Breast epithelium (tissue), 4 donors: ENCODE results near the gene TRIM9. TPM values are rescaled to one million over a fixed set of nuclear protein-coding genes. Genes with fewer than 3 reads are reported as not detected.

ENCODE experiments used
- DNase-seq, 2 donors: peaks; one replicate each; pipeline ENCODE4 v3.0.0-alpha.2; 2019; ENCODE audit warnings: low spot score in 2 of 2
- H3K27ac ChIP-seq, 2 donors: fragments of 200-600 bp; sonication (generic) in 1 of 2; one replicate each; pipeline ENCODE4 v1.5.1; 2016 to 2019; ENCODE audit warnings: mild to moderate bottlenecking in 1 of 2
- H3K27me3 ChIP-seq, 2 donors: fragments of 200-600 bp; sonication (generic) in 1 of 2; one replicate each; pipeline versions ENCODE4 v1.5.1 to v1.6.0; 2017 to 2019; ENCODE audit warnings: control low read depth in 1 of 2, mild to moderate bottlenecking in 1 of 2
- H3K36me3 ChIP-seq: fragments of 200-600 bp; one replicate; pipeline ENCODE4 v1.5.1; 2019
- H3K4me1 ChIP-seq, 2 donors: fragments of 200-600 bp; sonication (generic); one replicate each; pipeline ENCODE4 v1.5.1; 2016 to 2019; ENCODE audit warnings: control low read depth in 1 of 2
- H3K4me3 ChIP-seq, 3 donors: fragments of 200-600 bp; sonication (generic); 1 replicate in 2 of 3; 2 replicates in 1 of 3; pipeline ENCODE4 v1.5.1; 2016 to 2019; ENCODE audit warnings: mild to moderate bottlenecking in 3 of 3, moderate library complexity in 2 of 3
- H3K9me3 ChIP-seq, 2 donors: fragments of 200-600 bp; sonication (generic) in 1 of 2; one replicate each; pipeline ENCODE4 v1.5.1; 2016 to 2019; ENCODE audit warnings: control low read depth in 1 of 2
- POLR2A ChIP-seq: fragments of 450-650 bp; IDR thresholded peaks from one replicate; pipeline ENCODE4 v1.6.1; 2016; ENCODE audit warnings: antibody characterized with exemption, mild to moderate bottlenecking, moderate library complexity
- POLR2AphosphoS5 ChIP-seq, 3 donors: sonication (generic); formaldehyde crosslinking; IDR thresholded peaks; one replicate each; pipeline ENCODE4 v1.6.1; 2017; ENCODE audit warnings: antibody characterized with exemption in 3 of 3
- intact Hi-C: fragments of 100-400 bp; cut with DNase I; formaldehyde crosslinking; loops from one replicate; pipeline ENCODE4 v1.15.1; 2023; ENCODE audit warnings: low total_unique reads
- total RNA-seq, 3 donors: library from RNA; depleted of rRNA; stranded (reverse); fragments of >200 nt; gene quantifications; one replicate each; pipeline ENCODE4 v1.1.0, GENCODE V29; 2016
- TF ChIP-seq, protein P1 (sequence below), 3 donors: fragments of 450-650 bp; IDR thresholded peaks; one replicate each; pipeline ENCODE4 v1.5.1; 2016 to 2017; ENCODE audit warnings: antibody characterized with exemption in 3 of 3, mild to moderate bottlenecking in 3 of 3, moderate library complexity in 3 of 3

TRIM9 gene
- total RNA-seq, 3 donors from 2014 or later, result 2.9 to 5.2 (median 4.6) TPM

DNA sequence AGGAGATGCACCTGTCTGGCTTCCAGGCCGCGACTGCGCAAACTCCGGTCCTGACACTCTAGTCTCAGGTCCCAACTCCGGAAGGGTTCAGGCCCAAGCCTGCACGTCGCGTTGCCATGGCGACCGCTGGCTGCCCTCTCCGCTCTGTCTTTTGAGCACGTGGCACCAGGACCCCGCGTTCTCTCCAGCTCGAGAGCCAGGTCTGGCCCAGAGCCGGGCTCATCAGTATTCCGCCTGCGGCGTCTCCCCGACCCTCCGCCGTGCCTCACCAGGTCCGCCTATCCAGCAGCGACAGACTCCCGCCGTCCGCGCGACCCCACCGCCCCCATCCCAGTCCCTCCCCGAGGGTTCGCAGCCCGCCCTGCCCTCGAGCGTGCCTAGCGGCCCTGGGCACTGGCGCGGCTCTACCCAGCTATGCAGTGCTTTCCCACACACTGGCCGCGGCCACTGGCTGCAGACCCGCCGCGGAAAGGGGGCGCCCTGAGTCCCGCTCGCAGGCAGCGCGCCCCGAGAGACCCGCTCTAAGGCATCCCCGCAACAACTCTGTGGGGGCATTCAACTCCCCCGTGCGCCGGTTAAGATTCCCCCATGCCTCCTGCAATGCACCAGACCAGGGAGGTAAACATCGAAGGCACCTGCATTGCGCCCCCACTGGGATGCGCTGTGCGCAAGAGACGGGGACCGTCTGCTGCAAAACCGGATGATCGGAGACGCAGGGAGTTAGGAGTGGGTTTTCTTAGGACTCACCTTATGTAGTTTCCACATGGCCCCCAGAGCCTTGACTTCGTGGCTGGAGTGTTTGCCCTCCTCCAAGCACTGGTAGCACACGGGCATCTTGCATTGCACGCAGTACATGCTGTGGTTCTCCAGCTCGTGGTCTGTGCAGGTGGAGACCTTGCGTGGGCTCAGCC is 1.3 kb downstream of the TRIM9 start:
- TF ChIP-seq, protein P1, sequence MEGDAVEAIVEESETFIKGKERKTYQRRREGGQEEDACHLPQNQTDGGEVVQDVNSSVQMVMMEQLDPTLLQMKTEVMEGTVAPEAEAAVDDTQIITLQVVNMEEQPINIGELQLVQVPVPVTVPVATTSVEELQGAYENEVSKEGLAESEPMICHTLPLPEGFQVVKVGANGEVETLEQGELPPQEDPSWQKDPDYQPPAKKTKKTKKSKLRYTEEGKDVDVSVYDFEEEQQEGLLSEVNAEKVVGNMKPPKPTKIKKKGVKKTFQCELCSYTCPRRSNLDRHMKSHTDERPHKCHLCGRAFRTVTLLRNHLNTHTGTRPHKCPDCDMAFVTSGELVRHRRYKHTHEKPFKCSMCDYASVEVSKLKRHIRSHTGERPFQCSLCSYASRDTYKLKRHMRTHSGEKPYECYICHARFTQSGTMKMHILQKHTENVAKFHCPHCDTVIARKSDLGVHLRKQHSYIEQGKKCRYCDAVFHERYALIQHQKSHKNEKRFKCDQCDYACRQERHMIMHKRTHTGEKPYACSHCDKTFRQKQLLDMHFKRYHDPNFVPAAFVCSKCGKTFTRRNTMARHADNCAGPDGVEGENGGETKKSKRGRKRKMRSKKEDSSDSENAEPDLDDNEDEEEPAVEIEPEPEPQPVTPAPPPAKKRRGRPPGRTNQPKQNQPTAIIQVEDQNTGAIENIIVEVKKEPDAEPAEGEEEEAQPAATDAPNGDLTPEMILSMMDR (IDR thresholded peaks at IDR 0.05), result peak in 1 of 3 donors; percentile 40
- TF ChIP-seq POLR2A, result no peak
- peak in 1 of 3 donors; percentile 10 for TF ChIP-seq POLR2AphosphoS5 (IDR thresholded peaks at IDR 0.05)
- DNase-seq, result peak in 1 of 2 donors; percentile 35
- Histone ChIP-seq H3K27me3 (peaks cover 5 to 16% of the 10 kb centered on the region in 2 donors), H3K4me1 (peaks cover 0 to 5% of the 10 kb centered on the region in 2 donors), H3K36me3 (no peaks in the 10 kb centered on the region), H3K27ac (peak overlapping the region; percentile 34 to 87), H3K9me3 (no peaks in the 10 kb centered on the region), H3K4me3 (peak overlapping the region; percentile 58 to 79 (median 78))
- intact Hi-C loops, result no loop called here

DNA sequence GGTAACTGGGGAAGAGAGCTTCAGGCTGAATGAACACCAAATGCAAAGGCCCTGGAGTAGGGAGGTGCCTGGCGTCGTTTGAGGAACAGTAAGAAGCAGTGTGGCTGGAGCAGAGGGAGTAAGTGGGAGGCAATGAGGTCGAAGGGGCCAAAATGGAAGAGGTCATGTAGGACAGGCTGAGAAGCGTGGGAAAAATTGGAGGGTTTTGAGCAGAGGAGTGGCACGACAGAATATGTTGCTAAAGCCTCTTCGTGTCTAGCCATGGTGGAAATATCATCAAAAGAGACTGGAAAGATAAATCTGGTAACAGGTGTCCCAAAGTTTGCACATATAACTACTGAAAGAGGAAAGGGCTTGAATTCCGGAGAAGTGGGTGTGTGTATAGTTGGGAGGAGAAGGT is 1.9 kb downstream of the TRIM9 start:
- TF ChIP-seq, protein P1 (IDR thresholded peaks at IDR 0.05), result no peak
- TF ChIP-seq POLR2AphosphoS5 (IDR thresholded peaks at IDR 0.05) (no peak), POLR2A (no peak)
- Histone ChIP-seq H3K4me3 (peak overlapping the region in 2 of 3 donors; percentile 78 to 79), H3K36me3 (no peaks in the 10 kb centered on the region), H3K9me3 (no peaks in the 10 kb centered on the region), H3K27me3 (peaks cover 5 to 16% of the 10 kb centered on the region in 2 donors), H3K27ac (no peak overlapping the region), H3K4me1 (peaks cover 0 to 5% of the 10 kb centered on the region in 2 donors)
- intact Hi-C loops, result no loop called here
- no peak for DNase-seq

DNA sequence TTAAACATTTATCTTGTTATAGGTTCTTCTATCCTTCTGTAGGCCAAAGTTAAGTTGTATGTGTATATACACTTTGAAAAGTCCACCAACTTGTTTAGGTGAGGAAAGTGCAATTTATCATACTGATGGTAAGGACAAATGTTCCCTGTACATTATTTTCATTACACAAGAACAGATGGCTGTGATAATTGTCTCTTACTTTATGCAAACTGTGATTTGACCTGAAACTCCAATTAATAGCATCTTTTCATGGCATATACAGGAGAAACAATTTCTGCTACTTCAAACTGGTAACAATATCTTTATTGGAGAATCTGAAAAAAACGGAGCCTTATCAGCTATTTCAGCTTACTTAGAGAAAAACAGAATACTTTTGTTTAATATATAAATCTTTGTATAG is 5.6 kb downstream of the TRIM9 start:
- H3K4me1 ChIP-seq, result no peaks in the 10 kb centered on the region
- no peak overlapping the region for H3K27ac ChIP-seq
- intact Hi-C loops, result loop anchor here (5.0 kb wide), 1 partner anchor 573 kb away; no protein-coding TSS in a partner anchor
- H3K27me3 ChIP-seq, result peaks cover 4 to 14% of the 10 kb centered on the region in 2 donors
- H3K36me3 ChIP-seq, result no peaks in the 10 kb centered on the region
- H3K9me3 ChIP-seq, result no peaks in the 10 kb centered on the region
- no peak for DNase-seq
- no peak for TF ChIP-seq POLR2A
- TF ChIP-seq POLR2AphosphoS5 (IDR thresholded peaks at IDR 0.05), result no peak
- TF ChIP-seq, protein P1 (IDR thresholded peaks at IDR 0.05), result no peak
- no peak overlapping the region for H3K4me3 ChIP-seq

DNA sequence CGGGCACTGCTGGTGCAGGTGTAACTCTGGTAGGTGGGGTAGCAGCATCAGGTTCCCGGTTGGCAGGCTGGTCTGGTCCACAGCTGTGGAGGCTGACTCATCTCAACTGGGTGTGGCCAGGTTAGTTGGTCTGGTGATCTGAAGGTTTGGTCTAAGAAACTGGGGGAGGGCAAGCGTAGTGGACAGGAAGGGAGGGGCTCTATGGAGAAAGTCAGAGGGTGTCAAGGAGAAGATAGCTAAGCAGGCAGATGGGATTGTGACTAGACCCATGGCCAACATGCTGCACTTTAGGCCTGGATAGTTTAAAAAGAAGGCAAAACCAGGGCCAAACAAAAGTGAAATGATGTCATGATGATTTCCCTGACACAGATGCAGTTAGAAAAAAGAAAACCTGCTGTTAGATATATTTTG is 7.9 kb downstream of the TRIM9 start:
- H3K9me3 ChIP-seq, result no peaks in the 10 kb centered on the region
- no peaks in the 10 kb centered on the region for H3K4me1 ChIP-seq
- TF ChIP-seq POLR2AphosphoS5 (IDR thresholded peaks at IDR 0.05), result no peak
- TF ChIP-seq POLR2A, result no peak
- TF ChIP-seq, protein P1 (IDR thresholded peaks at IDR 0.05), result no peak
- no peaks in the 10 kb centered on the region for H3K36me3 ChIP-seq
- intact Hi-C loops, result loop anchor here (5.0 kb wide), 1 partner anchor 575 kb away; no protein-coding TSS in a partner anchor
- no peak overlapping the region for H3K27ac ChIP-seq
- no peak overlapping the region for H3K4me3 ChIP-seq
- no peaks in the 10 kb centered on the region for H3K27me3 ChIP-seq
- no peak for DNase-seq

DNA sequence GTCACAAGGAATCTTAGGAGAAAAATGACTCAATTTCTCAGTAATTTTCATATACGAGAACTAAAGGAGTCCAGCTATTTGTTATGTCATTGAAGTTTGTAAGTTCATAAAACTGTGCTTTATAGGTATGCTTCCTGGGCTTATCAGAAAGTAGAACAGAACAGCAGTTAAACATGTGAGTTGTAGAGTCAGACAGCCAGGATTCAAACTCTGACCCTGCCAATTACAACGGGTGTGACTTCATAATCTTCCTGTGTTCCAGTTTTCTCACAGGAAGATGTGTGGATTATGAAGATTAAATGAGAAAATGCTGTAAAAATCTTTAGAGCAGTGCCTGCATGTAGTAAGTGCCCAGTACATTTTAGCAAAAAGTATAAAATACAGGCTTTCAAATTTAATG is 8.9 kb downstream of the TRIM9 start:
- Histone ChIP-seq H3K36me3 (no peaks in the 10 kb centered on the region), H3K4me3 (no peak overlapping the region), H3K4me1 (no peaks in the 10 kb centered on the region), H3K27me3 (no peaks in the 10 kb centered on the region), H3K27ac (no peak overlapping the region), H3K9me3 (no peaks in the 10 kb centered on the region)
- intact Hi-C loops, result loop anchor here (5.0 kb wide), 1 partner anchor 576 kb away; no protein-coding TSS in a partner anchor
- no peak for DNase-seq
- TF ChIP-seq POLR2AphosphoS5 (IDR thresholded peaks at IDR 0.05), result no peak
- TF ChIP-seq, protein P1 (IDR thresholded peaks at IDR 0.05), result no peak
- TF ChIP-seq POLR2A, result no peak
